Measurements from ENCODE around the gene PIK3R6.

The PIK3R6 gene

GRCh38 chr17:8867361-8867981, at the start of gene PIK3R6:
Gene PIK3R6, minus strand, starts transcription at chr17:8867674. Its CDS starts 17,880 bp downstream, at chr17:8849794.
- DNase-seq, result no peak

GRCh38 chr17:8916466-8916865, 49.0 kb upstream of the PIK3R6 start:
- DNase-seq, result no peak

- DNase-seq, result no peak
These were observed 47.1 kb upstream of the PIK3R6 start for GRCh38 chr17:8914554-8914953.

GRCh38 chr17:8913879-8914278, 46.4 kb upstream of the PIK3R6 start:
- DNase-seq, result no peak

GRCh38 chr17:8913091-8913490, 45.6 kb upstream of the PIK3R6 start:
- DNase-seq, result no peak

- DNase-seq, result no peak
These were observed 44.9 kb upstream of the PIK3R6 start for GRCh38 chr17:8912084-8912981.

- DNase-seq, result no peak
These were observed 43.6 kb upstream of the PIK3R6 start for GRCh38 chr17:8910969-8911604.

- no peak for DNase-seq
These were observed 42.3 kb upstream of the PIK3R6 start for GRCh38 chr17:8909586-8910270.

- no peak for DNase-seq
These were observed 37.9 kb upstream of the PIK3R6 start for GRCh38 chr17:8905331-8905730.

- DNase-seq, result no peak
These were observed 37.2 kb upstream of the PIK3R6 start for GRCh38 chr17:8904686-8905085.

GRCh38 chr17:8904201-8904600, 36.7 kb upstream of the PIK3R6 start:
- DNase-seq, result no peak

- DNase-seq, result no peak
These were observed 33.4 kb upstream of the PIK3R6 start for GRCh38 chr17:8900626-8901585.

- no peak for DNase-seq
These were observed 32.7 kb upstream of the PIK3R6 start for GRCh38 chr17:8900207-8900606.

GRCh38 chr17:8898636-8899035, 31.2 kb upstream of the PIK3R6 start:
- DNase-seq, result no peak

- DNase-seq, result no peak
These were observed 30.7 kb upstream of the PIK3R6 start for GRCh38 chr17:8898126-8898525.

- DNase-seq, result no peak
These were observed 29.5 kb upstream of the PIK3R6 start for GRCh38 chr17:8896641-8897635.

- DNase-seq, result no peak
These were observed 28.6 kb upstream of the PIK3R6 start for GRCh38 chr17:8896087-8896486.

GRCh38 chr17:8894673-8895578, 27.5 kb upstream of the PIK3R6 start:
- no peak for DNase-seq

GRCh38 chr17:8894202-8894671, 26.8 kb upstream of the PIK3R6 start:
- DNase-seq, result no peak
